Measurements from ENCODE around the gene DPP9.

The DPP9 gene

GRCh38 chr19:4660993-4661392 lies 62.6 kb downstream of the DPP9 start:
- no peak for TF ChIP-seq EZH2phosphoT487 (IDR thresholded peaks at IDR 0.05; ENCODE audit: borderline replicate concordance, low read length)
- TF ChIP-seq, protein P1, sequence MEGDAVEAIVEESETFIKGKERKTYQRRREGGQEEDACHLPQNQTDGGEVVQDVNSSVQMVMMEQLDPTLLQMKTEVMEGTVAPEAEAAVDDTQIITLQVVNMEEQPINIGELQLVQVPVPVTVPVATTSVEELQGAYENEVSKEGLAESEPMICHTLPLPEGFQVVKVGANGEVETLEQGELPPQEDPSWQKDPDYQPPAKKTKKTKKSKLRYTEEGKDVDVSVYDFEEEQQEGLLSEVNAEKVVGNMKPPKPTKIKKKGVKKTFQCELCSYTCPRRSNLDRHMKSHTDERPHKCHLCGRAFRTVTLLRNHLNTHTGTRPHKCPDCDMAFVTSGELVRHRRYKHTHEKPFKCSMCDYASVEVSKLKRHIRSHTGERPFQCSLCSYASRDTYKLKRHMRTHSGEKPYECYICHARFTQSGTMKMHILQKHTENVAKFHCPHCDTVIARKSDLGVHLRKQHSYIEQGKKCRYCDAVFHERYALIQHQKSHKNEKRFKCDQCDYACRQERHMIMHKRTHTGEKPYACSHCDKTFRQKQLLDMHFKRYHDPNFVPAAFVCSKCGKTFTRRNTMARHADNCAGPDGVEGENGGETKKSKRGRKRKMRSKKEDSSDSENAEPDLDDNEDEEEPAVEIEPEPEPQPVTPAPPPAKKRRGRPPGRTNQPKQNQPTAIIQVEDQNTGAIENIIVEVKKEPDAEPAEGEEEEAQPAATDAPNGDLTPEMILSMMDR (IDR thresholded peaks at IDR 0.05; ENCODE audit: low read depth, low read length, poor library complexity, severe bottlenecking), result no peak
- H3K27ac ChIP-seq (ENCODE audit: low read depth, low read length), result no peak overlapping the region
- H3K27me3 ChIP-seq (ENCODE audit: control insufficient read depth, low read length), result no peaks in the 10 kb centered on the region
- no peaks in the 10 kb centered on the region for H3K4me1 ChIP-seq (ENCODE audit: control insufficient read depth, low read length)
- H3K4me3 ChIP-seq (ENCODE audit: low read length), result no peak overlapping the region
- H3F3A ChIP-seq (ENCODE audit: control insufficient read depth, insufficient read depth), result no peaks in the 10 kb centered on the region
- peaks cover 52% of the 10 kb centered on the region for H3K36me3 ChIP-seq (ENCODE audit: control insufficient read depth, low read length)
- no peaks in the 10 kb centered on the region for H3K9me2 ChIP-seq (replicated peaks; ENCODE audit: control insufficient read depth, low read length)
- no peaks in the 10 kb centered on the region for H4K20me1 ChIP-seq (ENCODE audit: control insufficient read depth, insufficient read depth, low read depth, low read length)
- H3K79me2 ChIP-seq (ENCODE audit: control insufficient read depth, low read length), result no peaks in the 10 kb centered on the region
- H3K4me2 ChIP-seq (ENCODE audit: low read length), result no peak overlapping the region
- no peaks in the 10 kb centered on the region for H3K9me3 ChIP-seq (ENCODE audit: control insufficient read depth, insufficient read depth, low read length)

DNA sequence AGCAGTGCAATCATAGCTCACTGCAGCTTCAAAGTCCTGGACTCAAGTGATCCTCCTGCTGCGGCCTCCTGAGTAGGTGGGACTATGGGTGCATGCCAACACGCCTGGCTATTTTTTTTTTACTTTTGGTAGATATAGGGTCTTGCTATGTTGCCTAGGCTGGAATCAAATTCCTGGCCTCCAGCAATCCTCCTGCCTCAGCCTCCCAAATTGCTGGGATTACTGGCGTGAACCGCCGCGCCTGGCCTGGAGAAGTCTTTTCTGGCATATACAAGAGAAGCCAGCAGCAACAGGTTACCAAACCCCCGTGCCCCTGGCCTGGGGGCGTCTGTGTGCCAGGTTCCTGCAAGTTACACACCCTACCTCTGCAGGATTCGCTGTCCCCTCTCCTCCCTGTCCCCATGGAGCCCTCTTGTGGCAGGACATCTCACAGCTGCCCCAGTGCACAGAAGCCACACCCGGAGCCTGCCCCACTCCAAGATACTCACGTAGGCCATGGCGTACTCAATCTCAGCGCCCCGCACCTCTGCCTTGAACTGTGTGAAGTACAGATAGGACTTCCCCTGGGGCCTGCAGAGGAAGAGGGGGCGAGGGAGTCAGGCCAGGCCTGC lies 63.4 kb downstream of the DPP9 start:
- no peak for TF ChIP-seq EZH2phosphoT487 (IDR thresholded peaks at IDR 0.05; ENCODE audit: borderline replicate concordance, low read length)
- TF ChIP-seq, protein P1 (IDR thresholded peaks at IDR 0.05; ENCODE audit: low read depth, low read length, poor library complexity, severe bottlenecking), result peak; percentile 50
- Histone ChIP-seq H3K27me3 (ENCODE audit: control insufficient read depth, low read length) (no peaks in the 10 kb centered on the region), H3K9me3 (ENCODE audit: control insufficient read depth, insufficient read depth, low read length) (no peaks in the 10 kb centered on the region), H3K4me2 (ENCODE audit: low read length) (no peak overlapping the region), H3F3A (ENCODE audit: control insufficient read depth, insufficient read depth) (no peaks in the 10 kb centered on the region), H3K4me1 (ENCODE audit: control insufficient read depth, low read length) (no peaks in the 10 kb centered on the region), H3K79me2 (ENCODE audit: control insufficient read depth, low read length) (no peaks in the 10 kb centered on the region), H4K20me1 (ENCODE audit: control insufficient read depth, insufficient read depth, low read depth, low read length) (no peaks in the 10 kb centered on the region), H3K4me3 (ENCODE audit: low read length) (no peak overlapping the region), H3K27ac (ENCODE audit: low read depth, low read length) (no peak overlapping the region), H3K36me3 (ENCODE audit: control insufficient read depth, low read length) (peaks cover 49% of the 10 kb centered on the region), H3K9me2 (replicated peaks; ENCODE audit: control insufficient read depth, low read length) (no peaks in the 10 kb centered on the region)

DNA sequence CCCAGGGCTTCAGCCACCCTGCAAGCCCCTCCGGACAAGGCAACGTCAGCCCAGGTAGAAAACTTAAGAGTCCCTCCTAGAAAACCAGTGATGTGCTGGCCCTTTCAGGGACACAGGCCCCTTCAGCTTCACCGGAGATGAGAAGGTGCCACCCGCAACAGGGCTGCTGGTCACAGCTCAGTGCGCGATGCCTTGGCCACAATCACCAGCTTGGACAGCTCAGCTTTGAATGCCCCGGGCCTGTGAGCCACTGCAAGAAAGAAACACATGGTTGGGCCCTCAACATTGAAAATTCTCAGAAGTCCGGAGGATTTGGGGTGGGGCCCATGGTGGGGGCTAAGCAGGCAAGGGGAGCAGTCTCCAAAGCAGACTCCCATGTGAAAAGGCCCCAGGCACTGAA lies 65.8 kb downstream of the DPP9 start:
- Histone ChIP-seq H3K4me1 (ENCODE audit: control insufficient read depth, low read length) (peaks cover 8% of the 10 kb centered on the region), H3K27me3 (ENCODE audit: control insufficient read depth, low read length) (no peaks in the 10 kb centered on the region), H3K9me2 (replicated peaks; ENCODE audit: control insufficient read depth, low read length) (no peaks in the 10 kb centered on the region), H3K36me3 (ENCODE audit: control insufficient read depth, low read length) (peaks cover 39% of the 10 kb centered on the region), H3K9me3 (ENCODE audit: control insufficient read depth, insufficient read depth, low read length) (no peaks in the 10 kb centered on the region), H3K79me2 (ENCODE audit: control insufficient read depth, low read length) (no peaks in the 10 kb centered on the region), H3K4me2 (ENCODE audit: low read length) (no peak overlapping the region), H3F3A (ENCODE audit: control insufficient read depth, insufficient read depth) (peaks cover 3% of the 10 kb centered on the region; the same call in 1 of the 2 replicates), H4K20me1 (ENCODE audit: control insufficient read depth, insufficient read depth, low read depth, low read length) (no peaks in the 10 kb centered on the region), H3K4me3 (ENCODE audit: low read length) (no peak overlapping the region), H3K27ac (ENCODE audit: low read depth, low read length) (no peak overlapping the region)
- TF ChIP-seq, protein P1 (IDR thresholded peaks at IDR 0.05; ENCODE audit: low read depth, low read length, poor library complexity, severe bottlenecking), result no peak

All from DOHH2 (cell line).